GM12872 (cell line): ENCODE data around the gene CDK6.
A peak's percentile ranks its signal among the peaks of the same experiment; 100 is the strongest.

ENCODE experiments used
- CTCF ChIP-seq: IDR thresholded peaks from 3 replicates; pipeline ENCODE4 v1.5.1; 2011; ENCODE audit warnings: low read depth, mild to moderate bottlenecking, low read length, moderate library complexity; ENCODE audit not compliant: insufficient read depth

The CDK6 gene

GRCh38 chr7:92778972-92779371, 57.4 kb downstream of the CDK6 start:
- TF ChIP-seq CTCF: 0 out of 3 replicates have a peak, but pooled peaks have one; percentile 15

- TF ChIP-seq CTCF: no peak
Measured at GRCh38 chr7:92777993-92778392, 58.4 kb downstream of the CDK6 start.

DNA sequence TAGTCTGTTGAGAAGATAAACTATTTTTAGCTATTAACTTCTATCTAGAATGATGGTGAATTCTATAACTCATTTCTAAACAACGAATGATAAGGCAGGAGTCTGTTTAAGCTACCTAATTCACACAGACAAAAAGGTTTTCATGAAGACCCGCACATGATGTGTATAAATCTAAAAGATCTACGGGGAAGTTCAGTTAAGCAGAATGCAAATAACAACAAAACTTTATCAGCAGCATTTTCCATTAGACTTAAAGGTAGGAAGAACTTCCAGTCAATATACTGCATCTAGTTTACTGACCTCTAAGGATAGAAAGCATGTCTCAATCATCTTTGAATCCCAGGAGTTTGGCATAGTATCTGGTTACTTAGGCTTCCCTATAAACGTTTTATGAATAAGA, 62.6 kb downstream of the CDK6 start:
- TF ChIP-seq CTCF: no peak

GRCh38 chr7:92769844-92770243, 66.5 kb downstream of the CDK6 start:
- TF ChIP-seq CTCF: no peak

DNA sequence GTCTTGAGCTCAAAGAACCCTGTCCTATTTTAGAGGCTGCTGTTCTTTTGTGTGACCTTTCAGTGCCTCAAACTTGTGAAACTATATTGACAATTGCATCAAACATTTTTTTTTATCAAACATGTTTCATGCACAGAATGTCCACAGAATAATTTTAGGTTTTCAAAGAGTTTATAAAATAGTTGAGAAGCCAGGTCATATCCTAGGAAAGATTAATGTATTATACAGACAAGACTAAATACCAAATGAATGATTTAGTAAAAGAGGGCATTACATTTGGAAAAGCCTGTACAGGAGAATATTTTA, 67.0 kb downstream of the CDK6 start:
- no peak for TF ChIP-seq CTCF

GRCh38 chr7:92768501-92769393, 67.6 kb downstream of the CDK6 start:
- no peak for TF ChIP-seq CTCF

DNA sequence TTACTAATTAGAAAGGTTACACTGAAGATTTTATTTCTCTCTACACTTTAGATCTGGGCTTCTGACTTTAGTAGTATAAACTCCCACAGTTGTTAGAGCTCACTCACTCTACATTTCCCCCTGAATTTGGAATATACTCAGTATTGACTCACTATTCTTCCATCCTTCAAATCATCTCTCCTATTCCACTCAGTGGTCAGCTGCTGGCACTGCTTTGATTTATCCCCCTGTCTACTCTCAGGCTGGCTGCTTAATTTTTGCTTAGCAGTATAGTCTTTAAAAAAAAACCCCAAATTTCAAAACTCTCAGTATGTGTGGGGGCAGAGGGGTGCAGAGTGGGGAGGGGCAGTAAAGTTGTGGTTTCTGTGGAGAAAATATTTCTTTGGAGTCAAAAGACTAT, 68.9 kb downstream of the CDK6 start:
- TF ChIP-seq CTCF: no peak
